HAP-1 (cell line): Measurements from ENCODE around the gene EAPP.
A peak's percentile ranks its signal among the peaks of the same experiment; 100 is the strongest.
"Not testable (repeated sequence)": the region's sequence is repeated elsewhere in the genome, so short reads cannot be mapped to it uniquely, and the experiment has no call there.

Experiments used
- DNase-seq, 2 experiments: peaks; one replicate each; pipeline ENCODE4 v3.0.0-alpha.2; 2016 to 2020; ENCODE audit warnings: low spot score in 2 of 2
- H3K27me3 ChIP-seq: fragments of 250-450 bp; sonication (Bioruptor Pico); 2 replicates; pipeline ENCODE4 v1.5.1; 2020; ENCODE audit warnings: low read depth, mild to moderate bottlenecking, moderate library complexity
- H3K36me3 ChIP-seq: fragments of 250-450 bp; sonication (Bioruptor Pico); replicated peaks from 2 replicates; pipeline ENCODE4 v1.5.1; 2020; ENCODE audit warnings: mild to moderate bottlenecking
- H3K4me1 ChIP-seq: fragments of 250-450 bp; sonication (Bioruptor Pico); 2 replicates; pipeline ENCODE4 v1.5.1; 2020; ENCODE audit warnings: mild to moderate bottlenecking
- H3K4me3 ChIP-seq: fragments of 250-450 bp; sonication (Bioruptor Pico); 2 replicates; pipeline ENCODE4 v1.5.1; 2020; ENCODE audit warnings: mild to moderate bottlenecking, moderate library complexity
- H3K9me3 ChIP-seq: fragments of 250-450 bp; sonication (Bioruptor Pico); 2 replicates; pipeline ENCODE4 v1.5.1; 2020; ENCODE audit warnings: mild to moderate bottlenecking, moderate library complexity
- in situ Hi-C: fragments of 300-500 bp; cut with MboI; formaldehyde crosslinking; loops from 3 replicates; pipeline ENCODE4 v1.14.3; 2020; ENCODE audit warnings: low sequenced_read_pairs, inconsistent platforms, mixed read lengths

The EAPP gene

GRCh38 chr14:34484726-34485125, 54.8 kb downstream of the EAPP start:
- Histone ChIP-seq H3K4me3 (no peak overlapping the region), H3K4me1 (peaks cover 11% of the 10 kb centered on the region), H3K36me3 (no peaks in the 10 kb centered on the region), H3K9me3 (no peaks in the 10 kb centered on the region), H3K27me3 (no peaks in the 10 kb centered on the region)
- DNase-seq = no peak
- in situ Hi-C loops = no loop called here

GRCh38 chr14:34482463-34482862, 57.0 kb downstream of the EAPP start:
- Histone ChIP-seq H3K27me3 (no peaks in the 10 kb centered on the region), H3K4me3 (no peak overlapping the region), H3K9me3 (no peaks in the 10 kb centered on the region), H3K4me1 (peaks cover 11% of the 10 kb centered on the region), H3K36me3 (no peaks in the 10 kb centered on the region)
- DNase-seq = no peak
- in situ Hi-C loops = no loop called here

- DNase-seq = no peak
- no peaks in the 10 kb centered on the region for H3K9me3 ChIP-seq
- peaks cover 11% of the 10 kb centered on the region for H3K4me1 ChIP-seq
- H3K36me3 ChIP-seq = no peaks in the 10 kb centered on the region
- no peak overlapping the region for H3K4me3 ChIP-seq
- H3K27me3 ChIP-seq = no peaks in the 10 kb centered on the region
- in situ Hi-C loops = no loop called here
These were observed 59.8 kb downstream of the EAPP start for GRCh38 chr14:34479694-34480093.

- DNase-seq = no peak
- no peak overlapping the region for H3K4me3 ChIP-seq
- no peaks in the 10 kb centered on the region for H3K9me3 ChIP-seq
- no peaks in the 10 kb centered on the region for H3K36me3 ChIP-seq
- peaks cover 10% of the 10 kb centered on the region for H3K4me1 ChIP-seq
- no peaks in the 10 kb centered on the region for H3K27me3 ChIP-seq
- in situ Hi-C loops = no loop called here
These were observed 61.2 kb downstream of the EAPP start for GRCh38 chr14:34478261-34478660.

GRCh38 chr14:34476036-34476435, 63.5 kb downstream of the EAPP start:
- H3K9me3 ChIP-seq, H3K27me3 ChIP-seq, in situ Hi-C loops, H3K36me3 ChIP-seq, H3K4me3 ChIP-seq, DNase-seq: not testable (repeated sequence)
- peaks cover 11% of the 10 kb centered on the region for H3K4me1 ChIP-seq

- in situ Hi-C loops = no loop called here
- no peaks in the 10 kb centered on the region for H3K9me3 ChIP-seq
- H3K4me3 ChIP-seq = no peak overlapping the region
- no peaks in the 10 kb centered on the region for H3K27me3 ChIP-seq
- H3K36me3 ChIP-seq = no peaks in the 10 kb centered on the region
- peaks cover 11% of the 10 kb centered on the region for H3K4me1 ChIP-seq
- no peak for DNase-seq
These were observed 64.3 kb downstream of the EAPP start for GRCh38 chr14:34475163-34475562.

- in situ Hi-C loops = no loop called here
These were observed 65.3 kb downstream of the EAPP start for GRCh38 chr14:34474187-34474679.

GRCh38 chr14:34472706-34473279, 66.7 kb downstream of the EAPP start:
- in situ Hi-C loops = no loop called here
- no peaks in the 10 kb centered on the region for H3K36me3 ChIP-seq

More at GRCh38 chr14:34474187-34474679, 65.3 kb downstream of the EAPP start:
- no peak for DNase-seq
- Histone ChIP-seq H3K27me3 (no peaks in the 10 kb centered on the region), H3K36me3 (no peaks in the 10 kb centered on the region), H3K9me3 (no peaks in the 10 kb centered on the region), H3K4me3 (no peak overlapping the region), H3K4me1 (peaks cover 11% of the 10 kb centered on the region)

GRCh38 chr14:34470319-34470718, 69.2 kb downstream of the EAPP start:
- H3K27me3 ChIP-seq = no peaks in the 10 kb centered on the region
- no peak for DNase-seq
- in situ Hi-C loops = no loop called here
- H3K9me3 ChIP-seq = no peaks in the 10 kb centered on the region
- H3K4me3 ChIP-seq = no peak overlapping the region
- peaks cover 12% of the 10 kb centered on the region for H3K4me1 ChIP-seq
- H3K36me3 ChIP-seq = no peaks in the 10 kb centered on the region

More at GRCh38 chr14:34472706-34473279, 66.7 kb downstream of the EAPP start:
- H3K4me3 ChIP-seq = no peak overlapping the region
- H3K9me3 ChIP-seq = no peaks in the 10 kb centered on the region
- H3K4me1 ChIP-seq = peaks cover 11% of the 10 kb centered on the region
- H3K27me3 ChIP-seq = no peaks in the 10 kb centered on the region
- DNase-seq = peak; percentile 36 to 72

- no peaks in the 10 kb centered on the region for H3K36me3 ChIP-seq
- H3K27me3 ChIP-seq = no peaks in the 10 kb centered on the region
- no peak for DNase-seq
- H3K9me3 ChIP-seq = no peaks in the 10 kb centered on the region
- no peak overlapping the region for H3K4me3 ChIP-seq
- H3K4me1 ChIP-seq = peaks cover 5% of the 10 kb centered on the region
- in situ Hi-C loops = no loop called here
These were observed 72.8 kb downstream of the EAPP start for GRCh38 chr14:34466691-34467090.
